Esophagus squamous epithelium (tissue), 5 donors: Measurements from ENCODE around the gene TRMT2A. TPM values are rescaled to one million over a fixed set of nuclear protein-coding genes. Genes with fewer than 3 reads are reported as not detected.

Experiments used
- DNase-seq: peaks from one replicate; lab custom pipeline; 2025; lab: John Stamatoyannopoulos, UW
- H3K27ac ChIP-seq, 4 donors: fragments of 200-600 bp; sonication (generic); one replicate each; pipeline ENCODE4 v1.5.1; 2016 to 2019; ENCODE audit warnings: mild to moderate bottlenecking in 1 of 4
- H3K27me3 ChIP-seq, 4 donors: fragments of 200-600 bp; sonication (generic); 1 replicate in 3 of 4; 2 replicates in 1 of 4; pipeline versions ENCODE4 v1.5.1 to v1.6.0; 2017 to 2021; ENCODE audit warnings: antibody characterized with exemption in 1 of 4
- H3K36me3 ChIP-seq, 3 donors: fragments of 200-600 bp; sonication (generic); one replicate each; pipeline ENCODE4 v1.5.1; 2016 to 2019
- H3K4me1 ChIP-seq, 3 donors: fragments of 200-600 bp; sonication (generic); one replicate each; pipeline ENCODE4 v1.5.1; 2017 to 2019
- H3K4me3 ChIP-seq, 4 donors: fragments of 200-600 bp; sonication (generic); 1 replicate in 3 of 4; 2 replicates in 1 of 4; pipeline ENCODE4 v1.5.1; 2016 to 2019; ENCODE audit warnings: mild to moderate bottlenecking in 2 of 4, moderate library complexity in 1 of 4
- H3K9me3 ChIP-seq, 3 donors: fragments of 200-600 bp; sonication (generic); one replicate each; pipeline ENCODE4 v1.5.1; 2016 to 2019
- CTCF ChIP-seq, 6 experiments: fragments of 450-650 bp in 4 of 6; fragments of 200-600 bp in 2 of 6; sonication (generic) in 2 of 6; IDR thresholded peaks; one replicate each; pipeline ENCODE4 v1.5.1; 2016 to 2019; ENCODE audit warnings: antibody characterized with exemption in 6 of 6, mild to moderate bottlenecking in 4 of 6, moderate library complexity in 4 of 6
- POLR2A ChIP-seq, 4 donors: fragments of 450-650 bp; IDR thresholded peaks; one replicate each; pipeline ENCODE4 v1.6.1; 2017; ENCODE audit warnings: antibody characterized with exemption in 4 of 4, mild to moderate bottlenecking in 4 of 4, moderate library complexity in 3 of 4
- WGBS, 2 donors: methylation state at CpG; one replicate each; pipeline ENCODE4 v1.1.5; 2018; 5-methylcytosine and 5-hydroxymethylcytosine counted together
- intact Hi-C: fragments of 100-400 bp; cut with DNase I; formaldehyde crosslinking; loops from one replicate; pipeline ENCODE4 v1.15.0; 2022
- total RNA-seq, 4 donors: library from RNA; depleted of rRNA; stranded (reverse); fragments of >200 nt; gene quantifications; one replicate each; pipeline ENCODE4 v1.1.0, GENCODE V29; 2016
- donor health status: DM: yes; HTN: yes; CAD: no.

Gene TRMT2A
- total RNA-seq, 4 donors from 2014 or later, result 30.9 to 58.6 (median 41.3) TPM

- peaks cover 85 to 100% (median 86%) of the 10 kb centered on the region in 3 donors for H3K36me3 ChIP-seq
- H3K4me3 ChIP-seq, result no peak overlapping the region
- DNase-seq, result no peak
- intact Hi-C loops, result no loop called here
- 83 to 86% methylated on average over 4 to 11 of the region's 11 CpGs for WGBS, 2 donors
- H3K9me3 ChIP-seq, result no peaks in the 10 kb centered on the region
- peaks cover 0 to 1% (median 0%) of the 10 kb centered on the region in 3 donors for H3K4me1 ChIP-seq
- no peak overlapping the region for H3K27ac ChIP-seq
- H3K27me3 ChIP-seq, result no peaks in the 10 kb centered on the region
- no peak for TF ChIP-seq POLR2A (IDR thresholded peaks at IDR 0.05)
- TF ChIP-seq CTCF (IDR thresholded peaks at IDR 0.05), result no peak
Observed at GRCh38 chr22:20089977-20090729, 26.9 kb downstream of the TRMT2A start.

GRCh38 chr22:20089226-20089976 is 27.6 kb downstream of the TRMT2A start:
- no peak for DNase-seq
- H3K4me3 ChIP-seq, result no peak overlapping the region
- WGBS, 2 donors, result 86 to 89% methylated on average over 11 of the region's 17 CpGs
- no peak for TF ChIP-seq CTCF (IDR thresholded peaks at IDR 0.05)
- no peak for TF ChIP-seq POLR2A (IDR thresholded peaks at IDR 0.05)
- H3K36me3 ChIP-seq, result peaks cover 77 to 93% (median 78%) of the 10 kb centered on the region in 3 donors
- no peaks in the 10 kb centered on the region for H3K9me3 ChIP-seq
- intact Hi-C loops, result no loop called here
- H3K4me1 ChIP-seq, result peaks cover 0 to 9% (median 7%) of the 10 kb centered on the region in 3 donors
- H3K27ac ChIP-seq, result no peak overlapping the region
- H3K27me3 ChIP-seq, result no peaks in the 10 kb centered on the region

GRCh38 chr22:20088263-20088648 is 28.8 kb downstream of the TRMT2A start:
- no peak for TF ChIP-seq CTCF (IDR thresholded peaks at IDR 0.05)
- TF ChIP-seq POLR2A (IDR thresholded peaks at IDR 0.05), result no peak
- peaks cover 0 to 20% (median 12%) of the 10 kb centered on the region in 3 donors for H3K4me1 ChIP-seq
- H3K27me3 ChIP-seq, result no peaks in the 10 kb centered on the region
- H3K9me3 ChIP-seq, result no peaks in the 10 kb centered on the region
- H3K36me3 ChIP-seq, result peaks cover 68 to 81% (median 69%) of the 10 kb centered on the region in 3 donors
- no peak overlapping the region for H3K4me3 ChIP-seq
- intact Hi-C loops, result no loop called here
- H3K27ac ChIP-seq, result no peak overlapping the region
- DNase-seq, result no peak
- 81 to 96% methylated on average over 8 of the region's 8 CpGs for WGBS, 2 donors

- H3K27ac ChIP-seq, result no peak overlapping the region
- WGBS, 2 donors, result 86% methylated on average over 13 to 14 of the region's 14 CpGs
- TF ChIP-seq CTCF (IDR thresholded peaks at IDR 0.05), result no peak
- no peak for TF ChIP-seq POLR2A (IDR thresholded peaks at IDR 0.05)
- peaks cover 62 to 74% (median 65%) of the 10 kb centered on the region in 3 donors for H3K36me3 ChIP-seq
- H3K4me3 ChIP-seq, result no peak overlapping the region
- intact Hi-C loops, result no loop called here
- no peak for DNase-seq
- H3K27me3 ChIP-seq, result no peaks in the 10 kb centered on the region
- H3K9me3 ChIP-seq, result no peaks in the 10 kb centered on the region
- peaks cover 6 to 27% (median 19%) of the 10 kb centered on the region in 3 donors for H3K4me1 ChIP-seq
Observed at GRCh38 chr22:20087319-20088262, 29.4 kb downstream of the TRMT2A start.
